IMR-90 (cell line): ENCODE results near the gene CEP55. TPM values are rescaled to one million over a fixed set of nuclear protein-coding genes. Genes with fewer than 3 reads are reported as not detected.

Experiments used
- ATAC-seq: fragments of 200-7000 bp; cut with Tn5 transposase; 2 replicates; pipeline ENCODE4 v1.9.1; 2020; ENCODE audit warnings: low read depth, mild to moderate bottlenecking, moderate library complexity
- BruUV-seq: library from RNA; stranded (reverse); fragments of 400-500 nt; replicated peaks from 2 replicates; lab custom pipeline; 2021; lab: Mats Ljungman, UMichigan
- CTCF ChIA-PET: fragments of 300-600 bp; formaldehyde crosslinking; extraction: SDS; loops from one replicate; lab custom pipeline; 2021; ENCODE audit warnings: antibody characterized with exemption; lab: Yijun Ruan, JAX
- POLR2A ChIA-PET: fragments of 300-600 bp; sonication (Branson Sonifier 250); formaldehyde crosslinking; loops from one replicate; lab custom pipeline; 2022; ENCODE audit warnings: antibody characterized with exemption; ENCODE audit not compliant: unreplicated experiment; lab: Charles Lee
- DNase-seq: peaks from one replicate; pipeline ENCODE4 v3.0.0; 2013
- H2AFZ ChIP-seq: replicated peaks from 2 replicates; pipeline ENCODE3; 2013; ENCODE audit warnings: low read length, mild to moderate bottlenecking; ENCODE audit not compliant: poor library complexity
- H2AK5ac ChIP-seq: 2 replicates; pipeline ENCODE4 v1.6.1; 2013; ENCODE audit warnings: low read depth, low read length, inconsistent platforms
- H2AK9ac ChIP-seq: replicated peaks from 2 replicates; pipeline ENCODE3; 2013; ENCODE audit warnings: mild to moderate bottlenecking, low read depth, low read length, moderate library complexity; ENCODE audit not compliant: poor library complexity
- H2BK120ac ChIP-seq: 2 replicates; pipeline ENCODE4 v1.6.1; 2013; ENCODE audit warnings: low read depth, low read length, inconsistent platforms
- H2BK15ac ChIP-seq: 3 replicates; pipeline ENCODE4 v1.6.1; 2013; ENCODE audit warnings: low read depth, low read length, inconsistent platforms
- H2BK20ac ChIP-seq: 2 replicates; pipeline ENCODE4 v1.6.1; 2013; ENCODE audit warnings: low read depth, mild to moderate bottlenecking, inconsistent platforms, low read length, moderate library complexity
- H2BK5ac ChIP-seq: 2 replicates; pipeline ENCODE4 v1.6.1; 2013; ENCODE audit warnings: mild to moderate bottlenecking, low read depth, low read length, inconsistent platforms; ENCODE audit not compliant: poor library complexity, severe bottlenecking
- H3K14ac ChIP-seq: replicated peaks from 2 replicates; pipeline ENCODE4 v1.6.1; 2013; ENCODE audit warnings: low read depth, low read length, inconsistent platforms
- H3K18ac ChIP-seq: 2 replicates; pipeline ENCODE4 v1.6.1; 2013; ENCODE audit warnings: low read depth, low read length, control low read depth
- H3K23ac ChIP-seq: 2 replicates; pipeline ENCODE4 v1.6.1; 2013; ENCODE audit warnings: low read depth, low read length, inconsistent platforms
- H3K27ac ChIP-seq: 2 replicates; pipeline ENCODE4 v1.5.1; 2013; ENCODE audit warnings: mild to moderate bottlenecking, control low read depth, low read length; ENCODE audit not compliant: insufficient read depth
- H3K27me3 ChIP-seq: 2 replicates; pipeline ENCODE4 v1.6.1; 2013; ENCODE audit warnings: low read length; ENCODE audit not compliant: control insufficient read depth, insufficient read depth
- H3K36me3 ChIP-seq: 2 replicates; pipeline ENCODE4 v1.6.1; 2013; ENCODE audit warnings: low read length, mixed read lengths; ENCODE audit not compliant: control insufficient read depth, insufficient read depth
- H3K4ac ChIP-seq: 2 replicates; pipeline ENCODE4 v1.6.1; 2013; ENCODE audit warnings: low read depth, low read length, inconsistent platforms
- H3K4me1 ChIP-seq: 2 replicates; pipeline ENCODE4 v1.6.1; 2013; ENCODE audit warnings: low read length, mixed read lengths; ENCODE audit not compliant: control insufficient read depth, insufficient read depth
- H3K4me2 ChIP-seq: 2 replicates; pipeline ENCODE4 v1.6.1; 2013; ENCODE audit warnings: low read depth, mild to moderate bottlenecking, control low read depth, low read length, moderate library complexity
- H3K4me3 ChIP-seq: 2 replicates; pipeline ENCODE4 v1.5.1; 2013; ENCODE audit warnings: low read depth, mild to moderate bottlenecking, control low read depth, low read length, moderate library complexity; ENCODE audit not compliant: insufficient read depth
- H3K56ac ChIP-seq: 2 replicates; pipeline ENCODE4 v1.6.1; 2013; ENCODE audit warnings: low read length, inconsistent platforms; ENCODE audit not compliant: insufficient read depth; ENCODE audit errors: extremely low read depth
- H3K79me1 ChIP-seq, 2 experiments: 2 replicates each; pipeline ENCODE4 v1.6.1; 2013; ENCODE audit warnings: low read length in 2 of 2, inconsistent platforms in 1 of 2, low read depth in 1 of 2
- H3K9ac ChIP-seq: 2 replicates; pipeline ENCODE4 v1.6.1; 2013; ENCODE audit warnings: low read depth, low read length, control low read depth
- H3K9me1 ChIP-seq: 2 replicates; pipeline ENCODE4 v1.6.1; 2013; ENCODE audit warnings: low read length, inconsistent platforms; ENCODE audit not compliant: insufficient read depth
- H3K9me3 ChIP-seq: 2 replicates; pipeline ENCODE4 v1.6.1; 2013; ENCODE audit warnings: low read length; ENCODE audit not compliant: control insufficient read depth, insufficient read depth
- H4K20me1 ChIP-seq: 2 replicates; pipeline ENCODE4 v1.6.1; 2013; ENCODE audit warnings: low read length, inconsistent platforms; ENCODE audit not compliant: insufficient read depth
- H4K5ac ChIP-seq: 2 replicates; pipeline ENCODE4 v1.6.1; 2013; ENCODE audit warnings: mild to moderate bottlenecking, low read depth, low read length, control low read depth
- H4K8ac ChIP-seq, 2 experiments: 2 replicates each; pipeline ENCODE4 v1.6.1; 2013; ENCODE audit warnings: low read depth in 2 of 2, low read length in 2 of 2, control low read depth in 1 of 2, inconsistent platforms in 1 of 2
- H4K91ac ChIP-seq: 2 replicates; pipeline ENCODE4 v1.6.1; 2013; ENCODE audit warnings: low read depth, low read length, inconsistent platforms; ENCODE audit not compliant: insufficient read depth
- BHLHE40 ChIP-seq: fragments of 150-350 bp; IDR thresholded peaks from 2 replicates; pipeline ENCODE4 v1.6.1; 2016; ENCODE audit warnings: mild to moderate bottlenecking, low read depth, low read length
- CEBPB ChIP-seq: IDR thresholded peaks from 2 replicates; pipeline ENCODE4 v1.6.1; 2012; ENCODE audit warnings: low read depth, low read length, improper control_type of control experiment
- CHD1 ChIP-seq: IDR thresholded peaks from 2 replicates; pipeline ENCODE4 v1.6.1; 2012; ENCODE audit warnings: low read depth, low read length, improper control_type of control experiment
- FOS ChIP-seq: fragments of 150-350 bp; IDR thresholded peaks from 2 replicates; pipeline ENCODE4 v1.6.1; 2016; ENCODE audit warnings: low read depth, low read length
- MAFK ChIP-seq: IDR thresholded peaks from 2 replicates; pipeline ENCODE4 v1.6.1; 2012; ENCODE audit warnings: low read depth, low read length, improper control_type of control experiment
- MAZ ChIP-seq: IDR thresholded peaks from 2 replicates; pipeline ENCODE4 v1.6.1; 2012; ENCODE audit warnings: low read depth, mild to moderate bottlenecking, low read length, improper control_type of control experiment, moderate library complexity, borderline replicate concordance
- MXI1 ChIP-seq: IDR thresholded peaks from 2 replicates; pipeline ENCODE4 v1.6.1; 2012; ENCODE audit warnings: low read depth, mild to moderate bottlenecking, low read length, moderate library complexity, borderline replicate concordance
- NFE2L2 ChIP-seq: fragments of 150-350 bp; IDR thresholded peaks from 2 replicates; pipeline ENCODE4 v1.6.1; 2016; ENCODE audit warnings: low read depth, mild to moderate bottlenecking, low read length
- POLR2A ChIP-seq: IDR thresholded peaks from 2 replicates; pipeline ENCODE4 v1.6.1; 2012; ENCODE audit warnings: mild to moderate bottlenecking, low read depth, low read length
- RAD21 ChIP-seq: IDR thresholded peaks from 2 replicates; pipeline ENCODE4 v1.6.1; 2012; ENCODE audit warnings: low read length, improper control_type of control experiment
- RCOR1 ChIP-seq: IDR thresholded peaks from 2 replicates; pipeline ENCODE4 v1.6.1; 2012; ENCODE audit warnings: mild to moderate bottlenecking, low read length, improper control_type of control experiment; ENCODE audit not compliant: insufficient replicate concordance
- RFX5 ChIP-seq: IDR thresholded peaks from 2 replicates; pipeline ENCODE4 v1.8.0; 2012; ENCODE audit warnings: low read depth, mild to moderate bottlenecking, low read length, moderate library complexity
- SMC3 ChIP-seq: fragments of 150-350 bp; IDR thresholded peaks from 2 replicates; pipeline ENCODE4 v1.6.1; 2016; ENCODE audit warnings: low read depth, mild to moderate bottlenecking, antibody characterized with exemption, low read length, moderate library complexity
- USF2 ChIP-seq: fragments of 150-350 bp; IDR thresholded peaks from 2 replicates; pipeline ENCODE4 v1.6.1; 2017; ENCODE audit warnings: mild to moderate bottlenecking, antibody characterized with exemption, low read length, low read depth
- WGBS, 2 experiments: methylation state at CpG; one replicate each; pipeline versions ENCODE4 v1.1.5 to v1.1.7; 2013; ENCODE audit warnings: missing lambda C conversion rate in 2 of 2; ENCODE audit not compliant: insufficient read length in 1 of 2; ENCODE audit errors: extremely low coverage in 2 of 2; 5-methylcytosine and 5-hydroxymethylcytosine counted together
- dilution Hi-C: fragments of 300-500 bp; cut with HindIII; formaldehyde crosslinking; loops from one replicate; pipeline ENCODE4 v1.14.3; 2018; ENCODE audit warnings: low sequenced_read_pairs; ENCODE audit not compliant: unreplicated experiment
- in situ Hi-C: fragments of 300-500 bp; cut with MboI; formaldehyde crosslinking; loops from 3 replicates; pipeline ENCODE4 v1.14.3; 2019; ENCODE audit warnings: low sequenced_read_pairs, inconsistent platforms, mixed read lengths
- intact Hi-C: fragments of 100-400 bp; cut with micrococcal nuclease; formaldehyde crosslinking; loops from 2 replicates; pipeline ENCODE4 v1.10.0; 2022
- polyA plus RNA-seq, 3 experiments: library from polyadenylated mRNA; depleted of rRNA; stranded (reverse); fragments of >200 nt; gene quantifications; 2 replicates each; pipeline ENCODE4 v1.2.3, GENCODE V29; 2012; ENCODE audit warnings: low replicate concordance in 1 of 3
- total RNA-seq: library from RNA; depleted of rRNA; stranded (reverse); fragments of >200 nt; gene quantifications from 2 replicates; pipeline ENCODE4 v1.2.3, GENCODE V29; 2012
- TF ChIP-seq, protein P1 (sequence below): conservative IDR thresholded peaks from 2 replicates; pipeline ENCODE4 v1.5.1; 2012; ENCODE audit warnings: mild to moderate bottlenecking, low read depth, low read length, improper control_type of control experiment
- TF ChIP-seq, protein P2 (sequence below): fragments of 150-350 bp; IDR thresholded peaks from 2 replicates; pipeline ENCODE4 v1.6.1; 2016; ENCODE audit warnings: low read depth, mild to moderate bottlenecking, low read length, moderate library complexity, borderline replicate concordance

CEP55 gene
- total and polyA plus RNA-seq, 2 of the 4 experiments (the other 2 are of a cell fraction), result 15.7 to 23.5 TPM

- no peaks in the 10 kb centered on the region; the same call in 1 of the 2 replicates for H3K9me1 ChIP-seq
- H2AFZ ChIP-seq, result no peak overlapping the region
- H3K4me3 ChIP-seq, result no peak overlapping the region
- ChIA-PET POLR2A (no interaction called here), CTCF (interaction anchor here (1.2 kb wide), 1 partner anchor 171 kb away, joined by 3 read pairs; no protein-coding TSS in a partner anchor)
- dilution Hi-C loops (no loop called here), in situ Hi-C loops (loop anchor here (10.0 to 25.0 kb wide), 2 partner anchors 425 to 623 kb away; no protein-coding TSS in a partner anchor), intact Hi-C loops (loop anchor here (2.0 kb wide), 2 partner anchors 429 to 625 kb away; no protein-coding TSS in a partner anchor)
- no TSS peak for BruUV-seq
- no peak for DNase-seq
- no peak overlapping the region for H3K9ac ChIP-seq
- H3K4me1 ChIP-seq, result peaks cover 5% of the 10 kb centered on the region
- H2AK5ac ChIP-seq, result no peak overlapping the region
- no peaks in the 10 kb centered on the region for H3K9me3 ChIP-seq
- no peak for TF ChIP-seq CEBPB
- TF ChIP-seq RAD21, result no peak
- TF ChIP-seq, protein P1, sequence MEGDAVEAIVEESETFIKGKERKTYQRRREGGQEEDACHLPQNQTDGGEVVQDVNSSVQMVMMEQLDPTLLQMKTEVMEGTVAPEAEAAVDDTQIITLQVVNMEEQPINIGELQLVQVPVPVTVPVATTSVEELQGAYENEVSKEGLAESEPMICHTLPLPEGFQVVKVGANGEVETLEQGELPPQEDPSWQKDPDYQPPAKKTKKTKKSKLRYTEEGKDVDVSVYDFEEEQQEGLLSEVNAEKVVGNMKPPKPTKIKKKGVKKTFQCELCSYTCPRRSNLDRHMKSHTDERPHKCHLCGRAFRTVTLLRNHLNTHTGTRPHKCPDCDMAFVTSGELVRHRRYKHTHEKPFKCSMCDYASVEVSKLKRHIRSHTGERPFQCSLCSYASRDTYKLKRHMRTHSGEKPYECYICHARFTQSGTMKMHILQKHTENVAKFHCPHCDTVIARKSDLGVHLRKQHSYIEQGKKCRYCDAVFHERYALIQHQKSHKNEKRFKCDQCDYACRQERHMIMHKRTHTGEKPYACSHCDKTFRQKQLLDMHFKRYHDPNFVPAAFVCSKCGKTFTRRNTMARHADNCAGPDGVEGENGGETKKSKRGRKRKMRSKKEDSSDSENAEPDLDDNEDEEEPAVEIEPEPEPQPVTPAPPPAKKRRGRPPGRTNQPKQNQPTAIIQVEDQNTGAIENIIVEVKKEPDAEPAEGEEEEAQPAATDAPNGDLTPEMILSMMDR, result no peak
- TF ChIP-seq MXI1, result no peak
- TF ChIP-seq POLR2A, result no peak
- TF ChIP-seq RFX5, result no peak
- TF ChIP-seq USF2, result no peak
- no peak for TF ChIP-seq FOS
- TF ChIP-seq NFE2L2, result no peak
- no peak for TF ChIP-seq RCOR1
- TF ChIP-seq BHLHE40, result no peak
- no peak for TF ChIP-seq MAZ
- TF ChIP-seq CHD1, result no peak
- TF ChIP-seq SMC3, result no peak
- TF ChIP-seq, protein P2, sequence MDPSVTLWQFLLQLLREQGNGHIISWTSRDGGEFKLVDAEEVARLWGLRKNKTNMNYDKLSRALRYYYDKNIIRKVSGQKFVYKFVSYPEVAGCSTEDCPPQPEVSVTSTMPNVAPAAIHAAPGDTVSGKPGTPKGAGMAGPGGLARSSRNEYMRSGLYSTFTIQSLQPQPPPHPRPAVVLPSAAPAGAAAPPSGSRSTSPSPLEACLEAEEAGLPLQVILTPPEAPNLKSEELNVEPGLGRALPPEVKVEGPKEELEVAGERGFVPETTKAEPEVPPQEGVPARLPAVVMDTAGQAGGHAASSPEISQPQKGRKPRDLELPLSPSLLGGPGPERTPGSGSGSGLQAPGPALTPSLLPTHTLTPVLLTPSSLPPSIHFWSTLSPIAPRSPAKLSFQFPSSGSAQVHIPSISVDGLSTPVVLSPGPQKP, result no peak
- TF ChIP-seq MAFK, result no peak
- H2AK9ac ChIP-seq, result no peak overlapping the region
- no peak overlapping the region for H4K8ac ChIP-seq
- no peaks in the 10 kb centered on the region for H4K20me1 ChIP-seq
- H3K56ac ChIP-seq, result no peak overlapping the region
- H3K14ac ChIP-seq, result no peak overlapping the region
- no peak overlapping the region for H3K18ac ChIP-seq
- no peak for ATAC-seq
- no peak overlapping the region for H2BK20ac ChIP-seq
- H3K79me1 ChIP-seq, result peaks cover 7 to 11% of the 10 kb centered on the region in 2 experiments; a peak in 2 of 4 replicates
- H4K5ac ChIP-seq, result no peak overlapping the region
- no peak overlapping the region for H3K23ac ChIP-seq
- no peak overlapping the region for H3K4me2 ChIP-seq
- no peaks in the 10 kb centered on the region for H3K27me3 ChIP-seq
- no peak overlapping the region for H3K4ac ChIP-seq
- H2BK120ac ChIP-seq, result no peak overlapping the region
- H4K91ac ChIP-seq, result no peak overlapping the region
- H3K27ac ChIP-seq, result no peak overlapping the region
- H3K36me3 ChIP-seq, result no peaks in the 10 kb centered on the region
- H2BK5ac ChIP-seq, result no peak overlapping the region
- H2BK15ac ChIP-seq, result no peak overlapping the region
- WGBS, 2 experiments, result no CpG with 5 or more reads among the region's 8 CpGs
Measured at GRCh38 chr10:93509816-93510215, 13.4 kb downstream of the CEP55 start.
